Bronchial epithelial cell (primary cell): Measurements from ENCODE around the gene CD300LB. TPM values are rescaled to one million over a fixed set of nuclear protein-coding genes. Genes with fewer than 3 reads are reported as not detected.
A peak's percentile ranks its signal among the peaks of the same experiment; 100 is the strongest.
"Not testable (repeated sequence)": the region's sequence is repeated elsewhere in the genome, so short reads cannot be mapped to it uniquely, and the experiment has no call there.

Experiments
- DNase-seq: peaks from one replicate; pipeline ENCODE4 v3.0.0-alpha.2; 2010; ENCODE audit warnings: low read depth
- FAIRE-seq: peaks from 2 replicates; lab custom pipeline; 2011; peaks lifted over from hg19 to GRCh38; lab: Jason Lieb, UNC
- H3K27me3 ChIP-seq: 2 replicates; pipeline ENCODE4 v1.5.1; 2011; ENCODE audit warnings: low read length; ENCODE audit not compliant: control insufficient read depth, insufficient read depth
- H3K36me3 ChIP-seq: 2 replicates; pipeline ENCODE4 v1.5.1; 2011; ENCODE audit warnings: low read length; ENCODE audit not compliant: control insufficient read depth, insufficient read depth
- H3K4me3 ChIP-seq: 2 replicates; pipeline ENCODE4 v1.5.1; 2011; ENCODE audit warnings: mild to moderate bottlenecking, low read depth, low read length, control low read depth
- total RNA-seq: library from RNA; depleted of rRNA; stranded (reverse); fragments of >200 nt; gene quantifications from 2 replicates; pipeline ENCODE4 v1.2.1, GENCODE V29; 2014
- TF ChIP-seq, protein P1 (sequence below): IDR thresholded peaks from 2 replicates; pipeline ENCODE4 v1.5.1; 2011; ENCODE audit warnings: mild to moderate bottlenecking, moderate library complexity, low read length, control low read depth, inconsistent platforms; ENCODE audit not compliant: insufficient read depth, severe bottlenecking

The CD300LB gene
- total RNA-seq: not detected in 2 replicates

DNA sequence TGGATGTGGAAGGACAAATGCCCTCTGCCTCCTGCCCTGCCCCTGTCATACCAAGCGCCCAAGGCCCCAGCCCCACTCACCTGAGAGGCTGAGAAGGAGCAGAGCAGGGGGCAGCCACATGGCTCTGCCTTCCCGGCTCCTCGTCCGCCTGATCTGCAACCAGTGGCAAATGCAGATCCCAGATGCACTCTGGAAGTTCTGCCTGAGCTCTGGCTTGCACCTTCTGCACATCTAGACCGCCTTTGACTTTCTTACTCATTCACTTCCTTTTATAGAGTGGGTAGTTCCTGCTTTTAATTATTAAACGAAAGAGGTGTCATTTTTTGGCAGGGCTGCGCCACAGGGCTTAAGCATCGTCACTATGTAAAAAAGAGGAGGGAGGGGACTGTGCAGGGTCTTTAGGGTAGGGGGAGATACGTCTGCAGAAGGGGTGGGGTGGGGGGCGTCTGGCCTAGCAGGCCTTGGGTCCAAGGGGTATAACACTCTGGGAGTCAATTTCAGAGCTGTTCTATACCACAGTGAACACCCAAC, at the start of gene CD300LB:
CD300LB (minus strand) TSS at position 245 of the 531 bp plus-strand sequence; CDS start at position 120, 125 bp downstream.
- TF ChIP-seq, protein P1, sequence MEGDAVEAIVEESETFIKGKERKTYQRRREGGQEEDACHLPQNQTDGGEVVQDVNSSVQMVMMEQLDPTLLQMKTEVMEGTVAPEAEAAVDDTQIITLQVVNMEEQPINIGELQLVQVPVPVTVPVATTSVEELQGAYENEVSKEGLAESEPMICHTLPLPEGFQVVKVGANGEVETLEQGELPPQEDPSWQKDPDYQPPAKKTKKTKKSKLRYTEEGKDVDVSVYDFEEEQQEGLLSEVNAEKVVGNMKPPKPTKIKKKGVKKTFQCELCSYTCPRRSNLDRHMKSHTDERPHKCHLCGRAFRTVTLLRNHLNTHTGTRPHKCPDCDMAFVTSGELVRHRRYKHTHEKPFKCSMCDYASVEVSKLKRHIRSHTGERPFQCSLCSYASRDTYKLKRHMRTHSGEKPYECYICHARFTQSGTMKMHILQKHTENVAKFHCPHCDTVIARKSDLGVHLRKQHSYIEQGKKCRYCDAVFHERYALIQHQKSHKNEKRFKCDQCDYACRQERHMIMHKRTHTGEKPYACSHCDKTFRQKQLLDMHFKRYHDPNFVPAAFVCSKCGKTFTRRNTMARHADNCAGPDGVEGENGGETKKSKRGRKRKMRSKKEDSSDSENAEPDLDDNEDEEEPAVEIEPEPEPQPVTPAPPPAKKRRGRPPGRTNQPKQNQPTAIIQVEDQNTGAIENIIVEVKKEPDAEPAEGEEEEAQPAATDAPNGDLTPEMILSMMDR: no peak
- no peak for FAIRE-seq
- Histone ChIP-seq H3K4me3 (no peak within 1 kb of the TSS), H3K36me3 (no peaks in the 10 kb centered on the region), H3K27me3 (no peaks in the 10 kb centered on the region)
- DNase-seq: no peak

DNA sequence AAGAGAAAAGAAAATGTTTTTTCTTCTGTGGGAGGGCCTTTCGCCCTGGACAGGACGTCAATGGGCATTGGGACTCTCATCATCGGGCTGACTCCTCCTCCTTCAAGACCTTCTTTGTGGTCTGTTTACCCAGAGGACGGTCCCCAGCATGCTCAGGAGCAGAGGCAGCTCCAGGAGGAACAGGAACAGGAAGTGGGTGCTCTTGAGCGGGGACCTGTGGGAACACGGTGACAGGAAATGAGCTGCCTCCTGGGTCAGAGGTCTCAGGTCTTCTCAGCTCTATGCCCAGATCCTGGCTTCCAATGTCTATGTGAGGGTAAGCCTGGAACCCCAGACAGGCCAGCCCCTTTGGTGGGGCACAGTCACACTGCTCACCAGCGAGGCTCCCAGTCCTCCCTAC, 48.6 kb upstream of the CD300LB start:
- DNase-seq: no peak
- no peaks in the 10 kb centered on the region for H3K36me3 ChIP-seq
- TF ChIP-seq, protein P1: no peak
- H3K4me3 ChIP-seq: no peak overlapping the region
- H3K27me3 ChIP-seq: no peaks in the 10 kb centered on the region
- FAIRE-seq: peak; percentile 7

DNA sequence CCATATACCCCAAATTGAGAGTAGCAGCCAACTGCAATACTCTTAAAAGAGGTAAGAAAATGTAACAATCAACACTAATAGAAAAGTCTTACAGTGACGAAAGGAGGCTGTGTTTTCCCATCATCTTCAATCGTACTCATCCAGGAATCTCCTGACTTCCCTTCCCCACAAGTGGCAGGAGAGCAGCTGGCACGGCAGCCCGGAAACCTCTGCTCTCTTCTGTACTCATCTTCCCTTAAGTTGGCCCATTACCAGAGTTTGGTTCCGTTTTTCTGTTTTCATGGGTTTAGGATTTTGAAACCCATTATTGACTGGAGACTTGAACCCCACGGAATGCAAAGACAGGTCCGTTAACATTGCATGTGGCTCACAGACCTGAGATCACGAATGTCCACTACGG, 47.7 kb upstream of the CD300LB start:
- H3K36me3 ChIP-seq: no peaks in the 10 kb centered on the region
- no peak overlapping the region for H3K4me3 ChIP-seq
- no peak for DNase-seq
- H3K27me3 ChIP-seq: no peaks in the 10 kb centered on the region
- FAIRE-seq: no peak
- TF ChIP-seq, protein P1: no peak

DNA sequence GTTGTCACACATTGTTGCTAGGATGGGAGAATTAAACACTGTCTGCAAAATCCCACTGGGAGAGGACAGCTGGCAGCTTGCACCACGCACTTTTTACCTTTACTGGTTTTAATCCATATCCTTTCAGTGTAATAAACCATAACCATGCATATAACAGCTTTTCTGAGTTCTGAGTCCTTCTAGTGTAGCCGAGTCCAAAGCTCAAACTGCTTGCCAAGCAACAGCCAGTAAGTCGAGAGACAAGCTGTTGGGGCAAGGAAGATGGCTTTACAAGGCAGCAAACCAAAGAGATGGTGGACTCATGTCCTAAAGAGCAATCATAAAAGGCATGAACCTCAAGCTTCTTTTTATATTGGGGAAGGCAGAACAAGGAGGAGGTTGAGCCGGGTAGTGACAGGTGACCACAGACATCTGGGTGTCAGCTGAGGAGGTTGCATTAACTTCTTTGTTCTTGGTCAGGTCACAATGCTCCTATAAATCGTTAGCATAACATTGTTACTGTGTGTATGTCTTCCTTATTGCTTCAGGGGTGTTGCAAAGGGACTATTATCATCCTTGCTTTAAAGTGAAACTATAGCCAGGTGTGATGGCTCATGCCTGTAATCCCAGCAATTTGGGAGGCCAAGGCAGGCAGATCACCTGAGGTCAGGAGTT, 43.3 kb upstream of the CD300LB start:
- H3K27me3 ChIP-seq: no peaks in the 10 kb centered on the region
- peak; percentile 93 for FAIRE-seq

DNA sequence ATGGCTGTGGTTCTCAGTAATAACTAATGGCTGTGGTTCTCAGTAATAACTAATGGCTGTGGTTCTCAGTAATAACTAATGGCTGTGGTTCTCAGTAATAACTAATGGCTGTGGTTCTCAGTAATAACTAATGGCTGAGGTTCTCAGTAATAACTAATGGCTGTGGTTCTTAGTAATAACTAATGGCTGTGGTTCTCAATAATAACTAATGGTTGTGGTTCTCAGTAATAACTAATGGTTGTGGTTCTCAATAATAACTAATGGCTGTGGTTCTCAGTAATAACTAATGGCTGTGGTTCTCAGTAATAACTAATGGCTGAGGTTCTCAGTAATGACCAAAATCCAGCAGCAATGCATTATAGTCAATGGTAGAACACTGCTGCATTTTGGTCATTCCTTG, 42.4 kb upstream of the CD300LB start:
- not testable (repeated sequence) for DNase-seq, H3K36me3 ChIP-seq, FAIRE-seq, H3K4me3 ChIP-seq, H3K27me3 ChIP-seq

More for the DNA sequence above, 43.3 kb upstream of the CD300LB start:
- no peak for DNase-seq
- H3K36me3 ChIP-seq: no peaks in the 10 kb centered on the region
- no peak overlapping the region for H3K4me3 ChIP-seq
- TF ChIP-seq, protein P1: no peak

DNA sequence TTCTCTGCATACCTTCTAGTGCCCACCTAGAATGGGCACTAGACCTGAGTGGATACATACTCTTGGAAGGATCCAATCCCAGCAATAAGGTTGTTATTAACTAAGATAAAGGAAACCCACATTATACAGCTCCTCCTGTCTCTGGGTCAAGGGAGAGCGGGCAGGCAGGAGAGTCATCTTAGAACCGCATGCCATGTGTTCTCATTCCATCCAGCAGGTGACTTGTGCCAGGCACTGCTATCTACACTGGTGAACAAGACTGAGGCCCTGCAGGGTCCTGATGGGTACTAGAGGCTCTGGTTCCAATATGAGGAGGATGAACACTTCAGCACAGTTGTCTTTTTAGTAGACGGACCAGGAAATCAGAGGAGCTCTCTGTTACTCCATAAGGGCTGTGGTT, 41.9 kb upstream of the CD300LB start:
- Histone ChIP-seq H3K36me3 (no peaks in the 10 kb centered on the region), H3K27me3 (no peaks in the 10 kb centered on the region), H3K4me3 (no peak overlapping the region)
- TF ChIP-seq, protein P1: no peak
- FAIRE-seq (no peak), DNase-seq (no peak)
